GM12891 (cell line): Measurements from ENCODE around the gene DPP10.

ENCODE experiments used
- PAX5 ChIP-seq: IDR thresholded peaks from 2 replicates; pipeline ENCODE4 v1.6.1; 2011; ENCODE audit warnings: low read length, moderate library complexity, mild to moderate bottlenecking; ENCODE audit not compliant: insufficient read depth, severe bottlenecking
- POLR2A ChIP-seq: IDR thresholded peaks from 2 replicates; pipeline ENCODE4 v1.6.1; 2011; ENCODE audit warnings: low read depth, low read length, control low read depth
- POLR2AphosphoS5 ChIP-seq: IDR thresholded peaks from 2 replicates; pipeline ENCODE4 v1.6.1; 2011; ENCODE audit warnings: low read depth, low read length, control low read depth
- SPI1 ChIP-seq: IDR thresholded peaks from 2 replicates; pipeline ENCODE4 v1.6.1; 2011; ENCODE audit warnings: low read depth, low read length, control low read depth
- TAF1 ChIP-seq: IDR thresholded peaks from 2 replicates; pipeline ENCODE4 v1.6.1; 2011; ENCODE audit warnings: low read depth, low read length, control low read depth

- no peak for TF ChIP-seq PAX5
- no peak for TF ChIP-seq TAF1
- TF ChIP-seq POLR2AphosphoS5, result no peak
- no peak for TF ChIP-seq SPI1
- no peak for TF ChIP-seq POLR2A
Measured at GRCh38 chr2:114685102-114685501, 242.7 kb downstream of the DPP10 start.
